ENCODE results near the gene DISP3. TPM values are rescaled to one million over a fixed set of nuclear protein-coding genes. Genes with fewer than 3 reads are reported as not detected.
"Not testable (repeated sequence)": the region's sequence is repeated elsewhere in the genome, so short reads cannot be mapped to it uniquely, and the experiment has no call there.

DISP3 gene
- total RNA-seq, 2 experiments from 2014 or later = 0.63 to 0.65 TPM

DNA sequence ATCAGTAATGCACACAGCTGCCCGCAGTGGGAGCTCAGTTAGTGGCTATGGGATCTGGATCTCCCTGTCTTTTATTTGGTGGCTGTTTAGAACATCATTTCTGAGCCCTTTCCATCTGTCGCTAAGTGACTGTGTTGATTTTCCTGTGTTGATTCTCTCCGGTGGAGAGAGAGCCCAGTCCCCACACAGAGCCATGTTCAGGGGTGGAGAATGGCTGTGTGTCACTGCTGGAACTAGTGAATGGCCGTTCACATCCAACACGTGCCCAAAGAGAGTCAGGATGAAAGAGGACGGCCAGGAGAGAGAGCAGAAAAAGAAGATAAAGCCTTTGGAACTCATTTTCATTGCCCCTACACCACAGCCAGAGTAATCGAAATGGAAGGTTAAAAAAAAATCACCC, 99.0 kb downstream of the DISP3 start:
- DNase-seq (no peak), ATAC-seq (no peak)
- peaks cover 11% of the 10 kb centered on the region for H3K27me3 Mint-ChIP-seq
- TF ChIP-seq, protein P1, sequence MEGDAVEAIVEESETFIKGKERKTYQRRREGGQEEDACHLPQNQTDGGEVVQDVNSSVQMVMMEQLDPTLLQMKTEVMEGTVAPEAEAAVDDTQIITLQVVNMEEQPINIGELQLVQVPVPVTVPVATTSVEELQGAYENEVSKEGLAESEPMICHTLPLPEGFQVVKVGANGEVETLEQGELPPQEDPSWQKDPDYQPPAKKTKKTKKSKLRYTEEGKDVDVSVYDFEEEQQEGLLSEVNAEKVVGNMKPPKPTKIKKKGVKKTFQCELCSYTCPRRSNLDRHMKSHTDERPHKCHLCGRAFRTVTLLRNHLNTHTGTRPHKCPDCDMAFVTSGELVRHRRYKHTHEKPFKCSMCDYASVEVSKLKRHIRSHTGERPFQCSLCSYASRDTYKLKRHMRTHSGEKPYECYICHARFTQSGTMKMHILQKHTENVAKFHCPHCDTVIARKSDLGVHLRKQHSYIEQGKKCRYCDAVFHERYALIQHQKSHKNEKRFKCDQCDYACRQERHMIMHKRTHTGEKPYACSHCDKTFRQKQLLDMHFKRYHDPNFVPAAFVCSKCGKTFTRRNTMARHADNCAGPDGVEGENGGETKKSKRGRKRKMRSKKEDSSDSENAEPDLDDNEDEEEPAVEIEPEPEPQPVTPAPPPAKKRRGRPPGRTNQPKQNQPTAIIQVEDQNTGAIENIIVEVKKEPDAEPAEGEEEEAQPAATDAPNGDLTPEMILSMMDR (IDR thresholded peaks at IDR 0.05) = no peak
- no peak overlapping the region for H3K27ac Mint-ChIP-seq
- CTCF ChIA-PET = no interaction called here
- H3K9me3 Mint-ChIP-seq = no peaks in the 10 kb centered on the region
- POLR2A ChIA-PET = no interaction called here
- no peaks in the 10 kb centered on the region for H3K36me3 Mint-ChIP-seq (ENCODE audit: low read depth)
- H3K4me3 Mint-ChIP-seq = no peak overlapping the region
- intact Hi-C loops (cut with micrococcal nuclease) = no loop called here
- no peaks in the 10 kb centered on the region for H3K4me1 Mint-ChIP-seq (ENCODE audit: low read depth)

DNA sequence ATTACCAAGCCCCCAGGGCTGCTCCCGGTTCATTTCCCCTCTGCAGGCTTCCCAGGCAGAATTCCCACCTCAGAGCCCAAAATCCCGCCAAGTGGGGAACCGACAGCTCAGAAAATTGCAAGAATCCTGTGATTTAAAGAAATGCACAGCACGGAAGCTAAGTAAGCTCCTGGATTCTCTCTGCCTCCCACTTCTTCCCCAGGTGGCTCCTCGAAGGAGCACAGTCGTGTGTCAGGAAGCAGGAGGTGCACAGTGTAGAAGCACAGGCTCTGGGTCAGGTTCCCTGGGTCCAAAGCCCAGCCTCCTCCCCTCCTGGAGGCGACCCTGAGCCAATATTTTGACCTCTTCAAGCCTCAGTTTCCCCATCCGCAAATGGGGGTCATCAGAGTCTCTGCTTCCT, 100.6 kb downstream of the DISP3 start:
- Mint-ChIP-seq H3K27me3 (peaks cover 11% of the 10 kb centered on the region), H3K9me3 (no peaks in the 10 kb centered on the region), H3K4me3 (no peak overlapping the region), H3K36me3 (ENCODE audit: low read depth) (no peaks in the 10 kb centered on the region), H3K27ac (no peak overlapping the region), H3K4me1 (ENCODE audit: low read depth) (no peaks in the 10 kb centered on the region)
- intact Hi-C loops (cut with micrococcal nuclease) = no loop called here
- no peak for DNase-seq
- ChIA-PET CTCF (no interaction called here), POLR2A (no interaction called here)
- ATAC-seq = no peak
- TF ChIP-seq, protein P1 (IDR thresholded peaks at IDR 0.05) = no peak

DNA sequence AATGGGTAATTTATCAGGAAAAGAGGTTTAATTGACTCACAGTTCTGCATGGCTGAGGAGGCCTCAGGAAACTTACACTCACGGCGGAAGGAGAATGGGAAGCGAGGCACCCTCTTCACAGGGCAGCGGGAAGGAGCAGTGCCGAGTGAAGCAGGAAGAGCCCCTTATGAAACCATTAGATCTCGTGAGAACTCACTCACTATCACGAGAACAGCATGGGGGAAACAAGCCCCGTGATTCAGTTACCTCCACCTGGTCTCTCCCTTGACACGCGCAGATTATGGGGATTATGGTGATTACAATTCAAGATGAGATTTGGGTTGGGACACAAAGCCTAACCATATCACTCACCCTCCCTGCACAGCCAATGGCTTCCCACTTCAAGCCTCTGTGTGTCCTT, 101.1 kb downstream of the DISP3 start:
- intact Hi-C loops (cut with micrococcal nuclease); H3K36me3 Mint-ChIP-seq (ENCODE audit: low read depth); H3K27ac Mint-ChIP-seq; ATAC-seq; DNase-seq; H3K4me1 Mint-ChIP-seq (ENCODE audit: low read depth); H3K4me3 Mint-ChIP-seq; CTCF ChIA-PET; POLR2A ChIA-PET; H3K9me3 Mint-ChIP-seq: not testable (repeated sequence)
- H3K27me3 Mint-ChIP-seq = peaks cover 11% of the 10 kb centered on the region

DNA sequence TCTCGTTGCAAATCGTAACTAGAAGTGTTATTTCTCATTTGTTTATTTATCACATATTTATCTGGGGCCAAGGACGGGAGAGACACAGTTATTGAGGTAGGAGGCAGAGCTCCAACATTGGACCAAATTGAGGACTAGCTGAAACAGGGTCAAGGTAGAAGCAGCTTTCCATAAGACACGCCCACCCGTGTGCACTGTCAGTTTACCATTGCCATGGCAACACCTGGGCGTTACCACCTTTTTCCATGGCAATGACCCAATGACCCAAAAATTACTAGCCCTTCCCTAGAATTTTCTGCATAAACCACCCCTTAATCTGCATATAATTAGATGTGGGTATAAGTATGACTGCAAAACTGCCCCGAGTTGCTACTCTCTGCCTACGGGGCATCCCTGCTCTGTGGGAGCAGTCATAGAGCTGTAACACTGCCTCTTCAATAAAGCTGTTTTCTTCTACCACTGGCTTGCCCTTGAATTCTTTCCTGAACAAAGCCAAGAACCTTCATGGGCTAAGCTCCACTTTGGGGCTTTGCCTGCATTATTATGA, 102.6 kb downstream of the DISP3 start:
- Mint-ChIP-seq H3K36me3 (ENCODE audit: low read depth) (no peaks in the 10 kb centered on the region), H3K9me3 (no peaks in the 10 kb centered on the region), H3K27me3 (peaks cover 11% of the 10 kb centered on the region), H3K4me1 (ENCODE audit: low read depth) (no peaks in the 10 kb centered on the region), H3K27ac (no peak overlapping the region), H3K4me3 (no peak overlapping the region)
- intact Hi-C loops (cut with micrococcal nuclease) = no loop called here
- DNase-seq (no peak), ATAC-seq (no peak)
- ChIA-PET POLR2A (no interaction called here), CTCF (no interaction called here)
- TF ChIP-seq, protein P1 (IDR thresholded peaks at IDR 0.05) = no peak

DNA sequence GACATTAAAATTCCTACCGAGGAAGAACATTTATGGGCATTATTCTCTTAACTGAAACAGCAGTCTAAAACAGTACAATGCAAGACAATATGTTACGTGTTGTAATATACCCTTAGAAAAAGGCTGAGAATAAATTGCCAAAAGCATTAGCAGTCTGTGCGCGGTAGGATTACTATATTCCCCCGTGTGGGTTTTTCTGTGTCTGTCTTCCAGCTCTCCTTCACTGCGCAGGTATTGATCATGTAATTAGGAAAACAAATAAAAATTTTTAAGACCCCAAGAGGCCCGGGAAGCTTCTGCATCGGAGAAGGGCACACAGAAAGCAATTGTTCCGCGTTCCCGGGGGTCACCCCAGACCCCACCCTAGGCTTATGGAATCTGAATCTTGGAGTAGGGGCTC, 106.4 kb downstream of the DISP3 start:
- Mint-ChIP-seq H3K4me1 (ENCODE audit: low read depth) (no peaks in the 10 kb centered on the region), H3K27me3 (peaks cover 9% of the 10 kb centered on the region), H3K36me3 (ENCODE audit: low read depth) (no peaks in the 10 kb centered on the region), H3K27ac (no peak overlapping the region), H3K9me3 (no peaks in the 10 kb centered on the region), H3K4me3 (no peak overlapping the region)
- intact Hi-C loops (cut with micrococcal nuclease) = no loop called here
- ChIA-PET CTCF (interaction anchor here (1.6 kb wide), 1 partner anchor 13 kb away, joined by 3 read pairs; no protein-coding TSS in a partner anchor), POLR2A (no interaction called here)
- TF ChIP-seq, protein P1 (IDR thresholded peaks at IDR 0.05) = no peak
- DNase-seq (no peak), ATAC-seq (no peak)

Other genes with a start within 250 kb of the DISP3 start
- gene MTOR, start 216.6 kb upstream of the DISP3 start, total RNA-seq = 10 to 100 TPM; 34.7 to 36.8 TPM
- gene UBIAD1, start 206.0 kb upstream of the DISP3 start, total RNA-seq = 10 to 100 TPM; 24.0 to 26.2 TPM
- 1 to 10 TPM; 1.7 to 1.9 TPM for gene FBXO2, start 175.3 kb downstream of the DISP3 start, total RNA-seq
- 10 to 100 TPM; 18.1 to 20.4 TPM for gene FBXO44, start 175.7 kb downstream of the DISP3 start, total RNA-seq
- gene FBXO6, start 185.0 kb downstream of the DISP3 start, total RNA-seq = 1 to 10 TPM; 6.2 to 7.9 TPM
- gene MAD2L2, start 202.0 kb downstream of the DISP3 start, total RNA-seq = 10 to 100 TPM; 86.5 to 90.4 TPM
- gene DRAXIN, start 212.6 kb downstream of the DISP3 start, total RNA-seq = under 1 TPM; 0.18 to 0.20 TPM